GM12878 (cell line): ENCODE measurements around the gene PLVAP. TPM values are rescaled to one million over a fixed set of nuclear protein-coding genes. Genes with fewer than 3 reads are reported as not detected.

ENCODE experiments used
- ATAC-seq: fragments of 200-7000 bp; cut with Tn5 transposase; 3 replicates; pipeline ENCODE4 v1.9.1; 2020; ENCODE audit warnings: mild to moderate bottlenecking, moderate library complexity
- BruUV-seq: library from RNA; stranded (reverse); fragments of 400-500 nt; replicated peaks from 2 replicates; lab custom pipeline; 2021; lab: Mats Ljungman, UMichigan
- CTCF ChIA-PET: fragments of 300-600 bp; sonication (Branson Sonifier 250); formaldehyde crosslinking; extraction: SDS; loops from one replicate; lab custom pipeline; 2021; ENCODE audit warnings: inconsistent platforms; lab: Yijun Ruan, JAX
- POLR2A ChIA-PET: fragments of 350-600 bp; formaldehyde crosslinking; extraction: SDS; loops from one replicate; lab custom pipeline; 2021; ENCODE audit warnings: inconsistent platforms; lab: Charles Lee
- RAD21 ChIA-PET: fragments of 300-600 bp; sonication (Branson Sonifier 250); formaldehyde crosslinking; loops from one replicate; lab custom pipeline; 2023; ENCODE audit warnings: antibody characterized with exemption; ENCODE audit not compliant: unreplicated experiment; lab: Charles Lee
- SMC1A ChIA-PET: fragments of 300-600 bp; sonication (Branson Sonifier 250); formaldehyde crosslinking; loops from one replicate; lab custom pipeline; 2023; ENCODE audit not compliant: unreplicated experiment, uncharacterized antibody; lab: Charles Lee
- DNase-seq: peaks from one replicate; pipeline ENCODE4 v3.0.0-alpha.2; 2011; ENCODE audit warnings: low read depth, low spot score
- FAIRE-seq: peaks from 3 replicates; lab custom pipeline; 2011; peaks lifted over from hg19 to GRCh38; lab: Jason Lieb, UNC
- H2AFZ ChIP-seq: 2 replicates; pipeline ENCODE4 v1.6.0; 2011; ENCODE audit warnings: low read depth, low read length, control low read depth; ENCODE audit not compliant: control insufficient read depth
- H3K27ac ChIP-seq: 2 replicates; pipeline ENCODE4 v1.5.1; 2011; ENCODE audit warnings: control low read depth; ENCODE audit not compliant: control insufficient read depth, insufficient read depth
- H3K27me3 ChIP-seq, 2 experiments: replicated peaks in 1 of 2; 2 replicates each; pipeline versions ENCODE4 v1.6.0 to v1.6.1; 2011; ENCODE audit warnings: low read length in 1 of 2; ENCODE audit not compliant: control insufficient read depth in 2 of 2, insufficient read depth in 2 of 2
- H3K36me3 ChIP-seq, 2 experiments: 2 replicates each; pipeline ENCODE4 v1.5.1; 2011; ENCODE audit warnings: low read length in 1 of 2; ENCODE audit not compliant: control insufficient read depth in 2 of 2, insufficient read depth in 2 of 2
- H3K4me1 ChIP-seq: 2 replicates; pipeline ENCODE4 v1.6.1; 2011; ENCODE audit warnings: mild to moderate bottlenecking, low read length, moderate library complexity, mixed read lengths; ENCODE audit not compliant: control insufficient read depth, insufficient read depth
- H3K4me2 ChIP-seq: 2 replicates; pipeline ENCODE4 v1.6.0; 2011; ENCODE audit warnings: control low read depth; ENCODE audit not compliant: control insufficient read depth, insufficient read depth
- H3K4me3 ChIP-seq: fragments of 200-600 bp; sonication (generic); 2 replicates; pipeline ENCODE4 v1.5.1; 2016
- H3K79me2 ChIP-seq: 2 replicates; pipeline ENCODE4 v1.6.0; 2011; ENCODE audit warnings: low read length; ENCODE audit not compliant: control insufficient read depth, insufficient read depth
- H3K9ac ChIP-seq: 2 replicates; pipeline ENCODE4 v1.8.0; 2011; ENCODE audit warnings: low read length, control low read depth, mixed read lengths; ENCODE audit not compliant: control insufficient read depth, insufficient read depth
- H3K9me3 ChIP-seq: replicated peaks from 3 replicates; pipeline ENCODE4 v1.5.1; 2011; ENCODE audit warnings: mild to moderate bottlenecking, low read length; ENCODE audit not compliant: control insufficient read depth, insufficient read depth
- H4K20me1 ChIP-seq: 2 replicates; pipeline ENCODE4 v1.6.0; 2011; ENCODE audit not compliant: control insufficient read depth, insufficient read depth
- CEBPZ ChIP-seq: fragments of 150-350 bp; IDR thresholded peaks from 2 replicates; pipeline ENCODE4 v1.6.1; 2016; ENCODE audit warnings: low read depth, low read length
- GATAD2B ChIP-seq: fragments of 450-650 bp; conservative IDR thresholded peaks from 2 replicates; pipeline ENCODE4 v1.6.1; 2017; ENCODE audit warnings: low read depth, mild to moderate bottlenecking, moderate library complexity
- KLF5 ChIP-seq: fragments of 450-650 bp; IDR thresholded peaks from 2 replicates; pipeline ENCODE4 v1.6.1; 2014; ENCODE audit warnings: mild to moderate bottlenecking; ENCODE audit not compliant: partially characterized antibody
- NR2C1 ChIP-seq: fragments of 450-650 bp; IDR thresholded peaks from 2 replicates; pipeline ENCODE4 v1.6.1; 2017; ENCODE audit warnings: antibody characterized with exemption, mild to moderate bottlenecking, moderate library complexity
- SP1 ChIP-seq: IDR thresholded peaks from one replicate; pipeline ENCODE4 v1.6.1; 2011; ENCODE audit warnings: low read depth, low read length
- ZBTB40 ChIP-seq: fragments of 450-650 bp; IDR thresholded peaks from 2 replicates; pipeline ENCODE4 v1.6.1; 2016; ENCODE audit warnings: mild to moderate bottlenecking, moderate library complexity, borderline replicate concordance
- WGBS: methylation state at CpG from one replicate; pipeline ENCODE4 v1.1.6; 2016; ENCODE audit warnings: low lambda C conversion rate; ENCODE audit not compliant: insufficient replicate concordance, insufficient coverage; ENCODE audit errors: missing lambda C conversion rate; 5-methylcytosine and 5-hydroxymethylcytosine counted together
- in situ Hi-C: fragments of 300-500 bp; cut with MboI; formaldehyde crosslinking; loops from 9 replicates; pipeline ENCODE4 v1.14.3; 2018; ENCODE audit warnings: mixed read lengths
- intact Hi-C: fragments of 100-400 bp; cut with micrococcal nuclease; formaldehyde crosslinking; loops from one replicate; pipeline ENCODE4 v1.14.2; 2022; ENCODE audit not compliant: unreplicated experiment
- polyA plus RNA-seq, 11 experiments: library from polyadenylated mRNA; depleted of rRNA in 4 of 11; unstranded in 6 of 11; stranded (reverse) in 5 of 11; fragments of >200 nt; fragmentation: Nextera tagmentation in 4 of 11; fragmentation: Illumina TruSeq in 1 of 11; extraction: Ambion mirVana in 4 of 11; extraction: Trizol in 1 of 11; gene quantifications; 1 replicate in 1 of 11; 2 replicates in 10 of 11; pipeline versions ENCODE4 v1.2.1 to v1.2.3, GENCODE V29; 2011 to 2016; ENCODE audit warnings: inconsistent platforms in 2 of 11, missing spikeins in 2 of 11, low read depth in 1 of 11
- total RNA-seq, 4 experiments: library from RNA; depleted of rRNA in 3 of 4; stranded (reverse); fragments of >200 nt in 3 of 4; fragmentation: Illumina TruSeq in 1 of 4; extraction: Trizol in 1 of 4; gene quantifications; 2 replicates each; pipeline versions ENCODE4 v1.2.1 to v1.2.3, GENCODE V29; 2013 to 2021

Gene PLVAP
- total and polyA plus RNA-seq, 10 of the 15 experiments (the other 5 are each of a cell fraction or from before 2014, with no cell fraction given) = 0.03 to 0.54 (median 0.06) TPM; not detected in 4

GRCh38 chr19:17348700-17349099 lies 28.4 kb downstream of the PLVAP start:
- DNase-seq = no peak
- POLR2A ChIA-PET = interaction anchor here (0.7 kb wide), 1 partner anchor 1373 kb away, joined by 3 read pairs; no protein-coding TSS in a partner anchor
- H3K9ac ChIP-seq = no peak overlapping the region
- no peak overlapping the region for H3K4me2 ChIP-seq
- in situ Hi-C loops (loop anchor here (5.0 kb wide), 2 partner anchors 39 to 119 kb away; no protein-coding TSS in a partner anchor), intact Hi-C loops (no loop called here)
- no peak for ATAC-seq
- H3K9me3 ChIP-seq = no peaks in the 10 kb centered on the region
- CTCF ChIA-PET = interaction anchor here (9.2 kb wide), 1 partner anchor 39 kb away, joined by 170 read pairs; no protein-coding TSS in a partner anchor
- no peaks in the 10 kb centered on the region for H3K79me2 ChIP-seq
- H3K27me3 ChIP-seq = no peaks in the 10 kb centered on the region
- TF ChIP-seq NR2C1 (no peak), ZBTB40 (0 out of 2 replicates have a peak, but pooled peaks have one; percentile 0), CEBPZ (no peak), KLF5 (no peak), GATAD2B (no peak), SP1 (no peak)
- SMC1A ChIA-PET = interaction anchor here (1.2 to 6.6 kb wide), 2 partner anchors 34 to 38 kb away, joined by 3 to 69 read pairs; no protein-coding TSS in a partner anchor
- no TSS peak for BruUV-seq
- no peaks in the 10 kb centered on the region for H4K20me1 ChIP-seq
- FAIRE-seq = no peak
- H3K27ac ChIP-seq = no peak overlapping the region
- H3K36me3 ChIP-seq = no peaks in the 10 kb centered on the region
- H3K4me1 ChIP-seq = peaks cover 19% of the 10 kb centered on the region
- H3K4me3 ChIP-seq = no peak overlapping the region
- WGBS = 5% methylated on average over 12 of the region's 12 CpGs
- RAD21 ChIA-PET = interaction anchor here (1.6 to 4.6 kb wide), 2 partner anchors 28 to 37 kb away, joined by 3 to 32 read pairs; no protein-coding TSS in a partner anchor
- H2AFZ ChIP-seq = peak overlapping the region; percentile 28; the same call in 1 of the 2 replicates
